ENCODE measurements around the gene VPS35L. TPM values are rescaled to one million over a fixed set of nuclear protein-coding genes. Genes with fewer than 3 reads are reported as not detected.

The VPS35L gene
- total and polyA plus RNA-seq, 2 of the 13 experiments (the other 11 are each of a cell fraction or from before 2014, with no cell fraction given) = 1.4 to 1.6 TPM

DNA sequence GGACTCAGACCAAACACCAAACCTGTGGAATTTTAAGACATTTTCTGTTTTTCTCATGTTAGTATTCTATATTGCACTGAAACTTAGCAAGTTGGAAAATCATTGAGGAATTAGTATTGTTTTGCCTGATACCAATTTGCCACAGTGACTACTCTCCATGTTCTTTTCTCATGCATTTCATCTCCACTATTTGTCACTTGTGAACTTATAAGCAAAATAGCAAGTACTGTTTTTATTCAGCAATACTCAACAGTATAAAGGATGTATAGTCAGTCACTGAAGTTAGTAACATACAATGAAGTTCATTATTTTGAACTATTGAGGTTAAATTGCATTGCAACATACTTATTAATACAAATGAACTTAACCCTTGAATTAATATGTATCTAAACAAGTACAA lies 5.8 kb upstream of the VPS35L start:
- no peaks in the 10 kb centered on the region for H3K27me3 ChIP-seq (ENCODE audit: control insufficient read depth in 1 of 2, insufficient read depth in 2 of 2, low read length in 2 of 2)
- intact Hi-C loops (cut with micrococcal nuclease; ENCODE audit: unreplicated experiment) (no loop called here), in situ Hi-C loops (cut with HindIII; ENCODE audit: extremely low pct_ligation_motif_present, low pct_unique_long_range_greater_than_20kb) (no loop called here)
- peaks cover 9% of the 10 kb centered on the region for H3K4me1 ChIP-seq (ENCODE audit: insufficient read depth, low read length)
- H4K20me1 ChIP-seq (ENCODE audit: insufficient read depth, low read length) = no peaks in the 10 kb centered on the region
- no peak for ATAC-seq
- FAIRE-seq = no peak
- H2AFZ ChIP-seq (ENCODE audit: low read length) = no peak overlapping the region
- BruUV-seq (replicated peaks) = no TSS peak
- peaks cover 4 to 15% of the 10 kb centered on the region in 2 experiments; a peak in 4 of 5 replicates for H3K36me3 ChIP-seq (replicated peaks in 1 of 2; ENCODE audit: control insufficient read depth in 1 of 2, insufficient read depth in 2 of 2, low read length in 2 of 2)
- no peaks in the 10 kb centered on the region for H3K79me2 ChIP-seq (ENCODE audit: insufficient read depth, low read length)
- no peak overlapping the region for H3K4me2 ChIP-seq (ENCODE audit: low read depth, low read length)
- POLR2A ChIA-PET = no interaction called here
- H3K4me3 ChIP-seq (replicated peaks in 1 of 3; ENCODE audit: insufficient read depth in 1 of 3, low read depth in 2 of 3, low read length in 3 of 3) = no peak overlapping the region
- TF ChIP-seq ELF4 (CRISPR knock-in tag; IDR thresholded peaks at IDR 0.05; ENCODE audit: borderline replicate concordance) (no peak), CEBPB (IDR thresholded peaks at IDR 0.05; ENCODE audit: borderline replicate concordance, low read depth, low read length) (0 out of 2 replicates have a peak, but pooled peaks have one; percentile 28)
- H3K9ac ChIP-seq (ENCODE audit: insufficient read depth, low read depth, low read length) = no peak overlapping the region
- no peak overlapping the region for H3K27ac ChIP-seq (ENCODE audit: extremely low read length, insufficient read depth, low read length)
- DNase-seq (ENCODE audit: low spot score) = no peak
- CTCF ChIA-PET (ENCODE audit: low intra/inter-chr PET ratio, low total read pairs) = no interaction called here
- no peaks in the 10 kb centered on the region for H3K9me3 ChIP-seq (ENCODE audit: low read length)

DNA sequence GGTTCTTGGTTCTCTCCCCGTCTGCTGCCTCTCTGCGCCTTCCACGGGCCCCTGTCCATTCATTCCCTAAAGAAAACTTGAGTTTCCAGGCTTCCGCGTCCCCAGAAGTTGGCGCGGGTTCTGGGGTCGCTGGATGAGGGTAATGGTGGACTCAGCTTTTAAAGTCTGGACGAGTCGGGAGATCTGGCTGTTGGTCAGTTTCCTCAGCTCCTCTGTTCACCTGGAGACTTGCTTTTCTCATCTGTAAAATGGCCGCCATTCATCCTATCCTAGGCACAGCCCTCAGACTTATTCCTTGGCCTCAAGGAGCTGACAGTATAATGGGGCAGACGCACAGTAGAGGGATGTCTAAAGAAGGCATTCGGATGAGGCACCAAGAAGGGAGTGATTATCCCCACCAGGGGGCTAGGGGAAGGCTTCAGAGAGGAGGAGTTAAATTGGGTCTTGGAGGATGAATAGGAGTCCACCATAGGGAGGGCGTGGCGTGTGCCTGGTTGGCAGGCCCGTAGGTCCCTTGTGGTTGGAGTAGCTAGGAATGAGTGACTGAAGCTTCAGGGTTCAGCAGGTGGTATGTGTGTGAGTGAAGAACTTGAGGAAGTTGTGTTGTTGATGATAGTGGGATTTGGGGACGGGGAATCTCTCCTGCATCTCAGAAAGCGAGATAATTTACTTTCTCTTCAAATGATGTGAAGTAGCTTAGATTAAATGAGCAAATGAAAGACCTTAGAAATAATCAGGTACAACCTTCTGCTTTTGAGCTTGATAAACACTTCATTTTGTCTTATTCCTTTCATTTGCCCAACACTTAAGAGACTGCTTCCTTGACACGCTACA lies 652 bp downstream of the VPS35L start:
- intact Hi-C loops (cut with micrococcal nuclease; ENCODE audit: unreplicated experiment) = loop anchor here (2.0 kb wide), 1 partner anchor 33 kb away; the partner anchor contains the start of genes CCP110 and GDE1
- no TSS peak for BruUV-seq (replicated peaks)
- no peak for TF ChIP-seq ZBTB20 (CRISPR knock-in tag; IDR thresholded peaks at IDR 0.05; ENCODE audit: borderline replicate concordance, low read depth)
- TF ChIP-seq, protein P1, sequence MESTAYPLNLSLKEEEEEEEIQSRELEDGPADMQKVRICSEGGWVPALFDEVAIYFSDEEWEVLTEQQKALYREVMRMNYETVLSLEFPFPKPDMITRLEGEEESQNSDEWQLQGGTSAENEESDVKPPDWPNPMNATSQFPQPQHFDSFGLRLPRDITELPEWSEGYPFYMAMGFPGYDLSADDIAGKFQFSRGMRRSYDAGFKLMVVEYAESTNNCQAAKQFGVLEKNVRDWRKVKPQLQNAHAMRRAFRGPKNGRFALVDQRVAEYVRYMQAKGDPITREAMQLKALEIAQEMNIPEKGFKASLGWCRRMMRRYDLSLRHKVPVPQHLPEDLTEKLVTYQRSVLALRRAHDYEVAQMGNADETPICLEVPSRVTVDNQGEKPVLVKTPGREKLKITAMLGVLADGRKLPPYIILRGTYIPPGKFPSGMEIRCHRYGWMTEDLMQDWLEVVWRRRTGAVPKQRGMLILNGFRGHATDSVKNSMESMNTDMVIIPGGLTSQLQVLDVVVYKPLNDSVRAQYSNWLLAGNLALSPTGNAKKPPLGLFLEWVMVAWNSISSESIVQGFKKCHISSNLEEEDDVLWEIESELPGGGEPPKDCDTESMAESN (CRISPR knock-in tag; conservative IDR thresholded peaks at IDR 0.05) = no peak
- no peak for TF ChIP-seq MEIS2 (CRISPR knock-in tag; IDR thresholded peaks at IDR 0.05)
- TF ChIP-seq EP300 (IDR thresholded peaks at IDR 0.05; ENCODE audit: low read depth in 2 of 2, low read length in 2 of 2) = no peak
- no peak for TF ChIP-seq EP300 (CRISPR knock-in tag; IDR thresholded peaks at IDR 0.05; ENCODE audit: borderline replicate concordance)
- TF ChIP-seq ZKSCAN8 (CRISPR knock-in tag; IDR thresholded peaks at IDR 0.05; ENCODE audit: borderline replicate concordance) = no peak
- peak; percentile 44; the same call in 1 of the 2 replicates for TF ChIP-seq KDM1A (CRISPR knock-in tag; IDR thresholded peaks at IDR 0.05)
- TF ChIP-seq CBFB (CRISPR knock-in tag; IDR thresholded peaks at IDR 0.05) = no peak
- TF ChIP-seq ZNF724P (CRISPR knock-in tag; IDR thresholded peaks at IDR 0.05; ENCODE audit: borderline replicate concordance) = no peak; the same call in 1 of the 2 replicates
- TF ChIP-seq ZNF644 (CRISPR knock-in tag; IDR thresholded peaks at IDR 0.05; ENCODE audit: low read depth) = no peak
- TF ChIP-seq PHF8 (CRISPR knock-in tag; IDR thresholded peaks at IDR 0.05) = no peak
- TF ChIP-seq, protein P2, sequence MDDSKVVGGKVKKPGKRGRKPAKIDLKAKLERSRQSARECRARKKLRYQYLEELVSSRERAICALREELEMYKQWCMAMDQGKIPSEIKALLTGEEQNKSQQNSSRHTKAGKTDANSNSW (CRISPR knock-in tag; IDR thresholded peaks at IDR 0.05; ENCODE audit: borderline replicate concordance) = no peak

More for the DNA sequence above, 652 bp downstream of the VPS35L start:
- peak; percentile 34 for ATAC-seq
- no peak for FAIRE-seq
- Histone ChIP-seq H3K79me2 (ENCODE audit: insufficient read depth, low read length) (no peaks in the 10 kb centered on the region), H2AFZ (ENCODE audit: low read length) (no peak overlapping the region), H3K27ac (ENCODE audit: extremely low read length, insufficient read depth, low read length) (no peak overlapping the region), H3K4me2 (ENCODE audit: low read depth, low read length) (peak overlapping the region; percentile 90), H4K20me1 (ENCODE audit: insufficient read depth, low read length) (no peaks in the 10 kb centered on the region), H3K4me3 (replicated peaks in 1 of 3; ENCODE audit: insufficient read depth in 1 of 3, low read depth in 2 of 3, low read length in 3 of 3) (peak overlapping the region in 1 of 3 experiments; percentile 69; a peak in 1 of 6 replicates), H3K9me3 (ENCODE audit: low read length) (no peaks in the 10 kb centered on the region), H3K4me1 (ENCODE audit: insufficient read depth, low read length) (peaks cover 19% of the 10 kb centered on the region), H3K27me3 (ENCODE audit: control insufficient read depth in 1 of 2, insufficient read depth in 2 of 2, low read length in 2 of 2) (no peaks in the 10 kb centered on the region), H3K36me3 (replicated peaks in 1 of 2; ENCODE audit: control insufficient read depth in 1 of 2, insufficient read depth in 2 of 2, low read length in 2 of 2) (peaks cover 0 to 2% of the 10 kb centered on the region in 2 experiments; a peak in 2 of 5 replicates), H3K9ac (ENCODE audit: insufficient read depth, low read depth, low read length) (no peak overlapping the region)
- in situ Hi-C loops (cut with HindIII; ENCODE audit: extremely low pct_ligation_motif_present, low pct_unique_long_range_greater_than_20kb) = no loop called here
- ChIA-PET POLR2A (interaction anchor here (0.7 to 2.4 kb wide), 12 partner anchors 9 to 1059 kb away, joined by 3 to 34 read pairs (median 6); partner anchors contain the start of genes ARL6IP1, CCP110, IQCK and KNOP1), CTCF (ENCODE audit: low intra/inter-chr PET ratio, low total read pairs) (interaction anchor here (0.9 kb wide), 1 partner anchor 54 kb away, joined by 5 read pairs; no protein-coding TSS in a partner anchor)
- 90% methylated on average over 19 of the region's 19 CpGs for WGBS (ENCODE audit: low lambda C conversion rate)
- no peak for DNase-seq (ENCODE audit: low spot score)

Measured in HepG2 (cell line).